GM10266 (cell line): ENCODE measurements around the gene CCDC80.

Experiments
- DNase-seq: peaks from one replicate; pipeline ENCODE4 v3.0.0; 2012; ENCODE audit errors: extremely low spot score
- TF ChIP-seq, protein P1 (sequence below): IDR thresholded peaks from 2 replicates; pipeline ENCODE4 v1.5.1; 2012; ENCODE audit warnings: mild to moderate bottlenecking, low read depth; ENCODE audit not compliant: control insufficient read depth, insufficient read depth; ENCODE audit errors: missing control alignments

Gene CCDC80

GRCh38 chr3:112640930-112641801, at the start of gene CCDC80:
Gene CCDC80, minus strand, starts transcription at chr3:112641143. Its CDS starts 1,238 bp downstream, at chr3:112639905.
- TF ChIP-seq, protein P1, sequence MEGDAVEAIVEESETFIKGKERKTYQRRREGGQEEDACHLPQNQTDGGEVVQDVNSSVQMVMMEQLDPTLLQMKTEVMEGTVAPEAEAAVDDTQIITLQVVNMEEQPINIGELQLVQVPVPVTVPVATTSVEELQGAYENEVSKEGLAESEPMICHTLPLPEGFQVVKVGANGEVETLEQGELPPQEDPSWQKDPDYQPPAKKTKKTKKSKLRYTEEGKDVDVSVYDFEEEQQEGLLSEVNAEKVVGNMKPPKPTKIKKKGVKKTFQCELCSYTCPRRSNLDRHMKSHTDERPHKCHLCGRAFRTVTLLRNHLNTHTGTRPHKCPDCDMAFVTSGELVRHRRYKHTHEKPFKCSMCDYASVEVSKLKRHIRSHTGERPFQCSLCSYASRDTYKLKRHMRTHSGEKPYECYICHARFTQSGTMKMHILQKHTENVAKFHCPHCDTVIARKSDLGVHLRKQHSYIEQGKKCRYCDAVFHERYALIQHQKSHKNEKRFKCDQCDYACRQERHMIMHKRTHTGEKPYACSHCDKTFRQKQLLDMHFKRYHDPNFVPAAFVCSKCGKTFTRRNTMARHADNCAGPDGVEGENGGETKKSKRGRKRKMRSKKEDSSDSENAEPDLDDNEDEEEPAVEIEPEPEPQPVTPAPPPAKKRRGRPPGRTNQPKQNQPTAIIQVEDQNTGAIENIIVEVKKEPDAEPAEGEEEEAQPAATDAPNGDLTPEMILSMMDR: no peak
- DNase-seq: no peak

GRCh38 chr3:112689989-112690388, 49.0 kb upstream of the CCDC80 start:
- no peak for DNase-seq
- TF ChIP-seq, protein P1: no peak

- no peak for DNase-seq
- TF ChIP-seq, protein P1: no peak
These were observed 48.4 kb upstream of the CCDC80 start for GRCh38 chr3:112689385-112689784.

GRCh38 chr3:112688819-112689218, 47.9 kb upstream of the CCDC80 start:
- DNase-seq: no peak
- TF ChIP-seq, protein P1: no peak

DNA sequence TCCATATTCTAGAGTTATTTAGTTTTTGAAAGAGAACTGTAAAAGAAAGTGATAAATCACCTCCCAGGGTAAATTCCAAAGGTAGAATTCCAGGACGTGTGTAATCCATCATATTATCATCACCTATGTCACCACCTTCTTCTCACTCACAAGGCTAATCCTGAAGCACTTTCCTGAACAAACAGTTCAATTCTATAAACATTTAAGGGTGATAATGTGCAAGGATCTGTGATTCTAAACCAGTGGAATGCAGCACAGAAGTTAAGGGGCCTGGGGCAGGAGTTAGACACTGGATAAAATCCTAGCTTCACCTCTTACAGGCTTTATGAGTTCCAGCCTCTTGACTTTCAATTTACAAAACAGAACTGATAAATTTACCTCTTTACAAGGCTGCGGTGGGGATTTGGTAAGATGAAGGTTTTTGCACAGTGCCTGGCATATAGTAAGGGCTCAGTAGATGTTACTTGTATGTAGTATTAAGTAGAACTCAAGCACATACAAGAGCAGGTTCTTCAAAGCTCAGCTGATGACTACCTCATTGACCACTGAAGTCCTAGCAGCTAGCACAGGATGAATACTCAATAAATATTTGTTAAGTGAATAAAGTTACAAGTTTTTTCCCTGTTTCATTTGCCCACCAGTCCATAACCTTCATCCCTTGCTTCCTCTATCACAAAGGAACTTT, 47.3 kb upstream of the CCDC80 start:
- TF ChIP-seq, protein P1: no peak
- DNase-seq: no peak

DNA sequence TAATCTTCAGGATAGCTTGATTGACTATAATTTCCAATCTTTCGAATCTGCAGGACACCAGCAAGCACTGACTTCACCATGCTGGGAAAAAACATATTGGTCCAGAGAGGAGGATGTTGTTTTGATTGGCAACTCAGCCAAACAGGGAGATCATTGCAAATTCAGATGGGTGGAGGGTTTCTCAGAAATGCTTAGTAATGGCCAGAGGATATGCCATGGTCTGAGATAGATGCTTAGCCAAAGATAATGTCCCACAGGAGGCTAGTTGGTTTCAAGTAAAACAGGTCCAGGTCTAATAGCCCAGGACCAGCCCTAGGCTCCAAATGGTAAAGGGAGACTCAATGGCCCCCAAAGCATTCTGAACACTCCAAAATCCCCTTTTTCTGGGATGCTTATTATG, 46.7 kb upstream of the CCDC80 start:
- no peak for DNase-seq
- TF ChIP-seq, protein P1: no peak

- no peak for DNase-seq
- TF ChIP-seq, protein P1: no peak
These were observed 46.3 kb upstream of the CCDC80 start for GRCh38 chr3:112687211-112687610.
